Measurements from ENCODE around the gene EXOC6B.

EXOC6B gene

DNA sequence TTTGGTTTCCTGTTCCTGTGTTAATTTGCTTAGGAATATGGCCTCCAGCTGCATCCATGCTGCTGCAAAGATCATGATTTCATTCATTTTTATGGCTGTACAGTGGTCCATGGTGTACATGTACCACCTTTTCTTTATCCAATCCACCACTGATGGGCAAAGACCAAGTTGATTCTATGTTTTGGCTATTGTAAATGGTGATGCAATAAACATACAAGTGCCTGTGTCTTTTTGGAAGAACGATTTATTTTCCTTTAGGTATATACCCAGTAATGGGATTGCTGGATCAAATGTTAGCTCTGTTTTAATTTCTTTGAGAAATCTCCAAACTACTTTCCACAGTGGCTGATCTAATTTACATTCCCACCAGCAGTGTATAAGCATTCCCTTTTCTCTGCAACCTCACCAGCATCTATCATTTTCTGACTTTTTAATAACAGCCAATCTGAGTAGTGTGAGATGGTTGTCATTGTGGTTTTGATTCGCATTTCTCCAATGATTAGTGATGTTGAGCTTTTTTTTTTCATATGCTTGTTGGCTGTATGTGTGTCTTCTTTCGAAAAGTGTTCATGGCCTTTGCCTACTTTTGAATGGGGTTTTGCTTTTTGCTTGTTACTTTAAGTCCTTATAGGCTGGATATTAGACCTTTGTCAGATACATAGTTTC lies 19.4 kb downstream of the EXOC6B start:
- 0 out of 2 replicates have a peak, but pooled peaks cover 5% of the 10 kb centered on the region for H3K36me3 ChIP-seq (ENCODE audit: insufficient read depth, low read depth, low read length)
- no peaks in the 10 kb centered on the region for H3K27me3 ChIP-seq (ENCODE audit: insufficient read depth, low read length)
- H3K4me1 ChIP-seq (ENCODE audit: insufficient read depth, low read length), result no peaks in the 10 kb centered on the region
- H3K9ac ChIP-seq (ENCODE audit: low read depth, low read length), result no peak overlapping the region
- H3K4me3 ChIP-seq (ENCODE audit: low read length), result no peak overlapping the region
- H3K9me3 ChIP-seq (ENCODE audit: insufficient read depth, low read depth, low read length), result peaks cover 9% of the 10 kb centered on the region
- H3K27ac ChIP-seq (ENCODE audit: low read length), result no peak overlapping the region

DNA sequence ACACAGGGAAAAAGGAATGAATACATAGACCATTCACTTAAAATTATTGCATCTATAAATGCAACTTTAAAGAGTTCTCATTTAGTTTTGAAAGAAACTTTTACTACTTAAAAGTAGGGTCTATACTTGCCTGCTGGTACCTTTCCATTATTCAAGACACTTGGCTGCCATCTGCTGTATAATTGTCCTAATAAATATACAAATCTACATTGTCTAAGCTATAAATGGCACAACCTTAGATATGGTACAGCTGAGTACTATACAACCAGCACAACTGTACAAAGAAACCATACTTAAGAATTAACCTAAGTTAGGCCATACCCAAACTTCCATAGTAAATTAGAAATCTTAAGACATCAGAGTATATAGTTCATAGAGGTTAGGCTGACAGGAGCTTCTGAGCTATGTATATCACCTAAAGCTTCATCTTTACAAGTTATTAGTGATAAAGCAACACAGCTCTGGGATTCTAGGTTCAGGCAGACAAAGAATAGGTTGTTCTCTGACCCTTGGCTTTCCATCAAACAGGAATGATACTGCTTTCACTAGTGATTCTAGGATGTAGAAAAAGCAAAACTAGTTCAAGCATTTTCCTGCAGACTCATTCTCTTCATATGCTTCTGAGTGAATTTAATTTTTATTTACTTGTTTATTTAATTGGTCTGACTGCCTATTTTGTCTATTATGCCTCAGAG lies 22.1 kb downstream of the EXOC6B start:
- Histone ChIP-seq H3K4me1 (ENCODE audit: insufficient read depth, low read length) (no peaks in the 10 kb centered on the region), H3K27me3 (ENCODE audit: insufficient read depth, low read length) (no peaks in the 10 kb centered on the region), H3K9me3 (ENCODE audit: insufficient read depth, low read depth, low read length) (no peaks in the 10 kb centered on the region; the same call in 1 of the 2 replicates), H3K4me3 (ENCODE audit: low read length) (no peak overlapping the region), H3K27ac (ENCODE audit: low read length) (no peak overlapping the region), H3K36me3 (ENCODE audit: insufficient read depth, low read depth, low read length) (no peaks in the 10 kb centered on the region), H3K9ac (ENCODE audit: low read depth, low read length) (no peak overlapping the region)

DNA sequence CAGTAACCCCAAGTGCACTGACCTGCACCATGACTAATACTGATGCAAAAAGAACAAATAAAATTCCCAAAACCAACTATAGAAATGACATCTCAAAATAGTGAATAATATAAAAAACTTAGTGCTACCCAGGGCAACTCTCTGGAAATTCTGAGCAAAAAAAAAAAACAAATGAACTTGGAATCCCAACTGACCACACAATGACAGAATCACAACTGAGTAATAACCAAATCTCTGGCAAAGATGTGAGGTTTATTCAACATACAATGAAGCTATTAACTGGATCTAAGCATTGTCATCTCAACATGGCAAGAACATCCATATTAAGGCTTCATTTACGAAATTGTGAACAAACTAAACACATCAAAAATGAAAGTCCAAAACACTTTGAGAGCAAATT lies 22.7 kb downstream of the EXOC6B start:
- no peaks in the 10 kb centered on the region for H3K36me3 ChIP-seq (ENCODE audit: insufficient read depth, low read depth, low read length)
- no peak overlapping the region for H3K4me3 ChIP-seq (ENCODE audit: low read length)
- H3K4me1 ChIP-seq (ENCODE audit: insufficient read depth, low read length), result no peaks in the 10 kb centered on the region
- H3K9ac ChIP-seq (ENCODE audit: low read depth, low read length), result no peak overlapping the region
- H3K27me3 ChIP-seq (ENCODE audit: insufficient read depth, low read length), result no peaks in the 10 kb centered on the region
- H3K27ac ChIP-seq (ENCODE audit: low read length), result no peak overlapping the region
- no peaks in the 10 kb centered on the region for H3K9me3 ChIP-seq (ENCODE audit: insufficient read depth, low read depth, low read length)

DNA sequence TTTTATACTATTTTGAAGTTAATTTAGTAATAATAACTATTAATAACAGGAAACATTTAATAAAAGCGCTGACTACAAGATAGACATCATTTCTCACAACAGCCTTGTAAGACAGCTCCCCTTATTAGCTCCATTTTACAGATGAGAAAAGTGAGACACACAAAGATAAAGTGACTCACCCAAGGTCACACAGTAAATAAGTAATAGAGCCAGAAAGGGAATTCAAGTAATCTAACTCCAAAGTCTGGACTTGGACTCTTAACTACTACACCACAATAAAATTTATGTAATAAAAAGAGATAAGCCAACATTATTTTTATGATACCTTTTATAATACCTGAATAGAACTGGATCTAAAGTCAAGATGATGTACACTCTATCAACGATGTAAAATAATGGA lies 25.3 kb downstream of the EXOC6B start:
- no peak overlapping the region for H3K4me3 ChIP-seq (ENCODE audit: low read length)
- H3K9ac ChIP-seq (ENCODE audit: low read depth, low read length), result no peak overlapping the region
- H3K9me3 ChIP-seq (ENCODE audit: insufficient read depth, low read depth, low read length), result no peaks in the 10 kb centered on the region
- no peaks in the 10 kb centered on the region for H3K27me3 ChIP-seq (ENCODE audit: insufficient read depth, low read length)
- no peaks in the 10 kb centered on the region for H3K36me3 ChIP-seq (ENCODE audit: insufficient read depth, low read depth, low read length)
- no peaks in the 10 kb centered on the region for H3K4me1 ChIP-seq (ENCODE audit: insufficient read depth, low read length)
- no peak overlapping the region for H3K27ac ChIP-seq (ENCODE audit: low read length)

DNA sequence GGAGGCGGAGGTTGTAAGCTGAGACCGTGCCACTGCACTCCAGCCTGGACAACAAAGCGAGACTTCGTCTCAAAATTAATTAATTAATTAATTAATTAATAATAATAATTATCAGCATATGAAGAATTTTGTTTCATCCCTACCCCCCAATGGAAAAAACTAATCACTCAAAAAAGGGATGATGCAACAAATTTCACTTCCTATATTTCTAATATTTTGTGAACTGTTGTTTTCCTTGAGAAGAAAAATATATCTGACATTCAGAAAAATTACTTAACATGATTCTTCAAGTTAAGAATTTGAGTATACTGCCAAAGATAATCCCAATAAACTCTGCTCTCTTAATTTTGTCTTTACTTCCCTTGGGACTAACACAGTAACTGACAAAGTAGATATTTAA lies 28.1 kb downstream of the EXOC6B start:
- H3K36me3 ChIP-seq (ENCODE audit: insufficient read depth, low read depth, low read length), result no peaks in the 10 kb centered on the region
- H3K4me1 ChIP-seq (ENCODE audit: insufficient read depth, low read length), result no peaks in the 10 kb centered on the region; the same call in 1 of the 2 replicates
- H3K4me3 ChIP-seq (ENCODE audit: low read length), result no peak overlapping the region
- no peak overlapping the region for H3K9ac ChIP-seq (ENCODE audit: low read depth, low read length)
- no peak overlapping the region for H3K27ac ChIP-seq (ENCODE audit: low read length)
- H3K27me3 ChIP-seq (ENCODE audit: insufficient read depth, low read length), result no peaks in the 10 kb centered on the region
- no peaks in the 10 kb centered on the region for H3K9me3 ChIP-seq (ENCODE audit: insufficient read depth, low read depth, low read length)

DNA sequence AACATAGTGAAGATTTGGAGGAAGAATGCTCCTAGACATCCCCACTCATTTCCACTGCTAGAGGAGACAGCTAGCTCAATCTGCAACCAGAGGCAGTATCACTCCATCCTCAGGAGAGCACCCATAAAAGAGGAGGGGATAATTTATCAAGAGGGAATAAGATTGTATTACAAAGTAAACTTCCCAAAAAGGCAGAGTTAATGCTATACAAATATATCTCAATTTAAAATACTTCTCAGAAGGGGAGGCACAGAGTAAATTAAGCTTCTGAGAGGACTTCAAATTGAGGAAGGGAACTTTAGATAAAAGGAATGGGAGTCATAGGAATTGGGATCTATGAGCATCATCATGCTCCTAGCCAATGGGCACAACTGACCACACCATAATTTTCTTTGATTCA lies 29.1 kb downstream of the EXOC6B start:
- no peaks in the 10 kb centered on the region for H3K36me3 ChIP-seq (ENCODE audit: insufficient read depth, low read depth, low read length)

DNA sequence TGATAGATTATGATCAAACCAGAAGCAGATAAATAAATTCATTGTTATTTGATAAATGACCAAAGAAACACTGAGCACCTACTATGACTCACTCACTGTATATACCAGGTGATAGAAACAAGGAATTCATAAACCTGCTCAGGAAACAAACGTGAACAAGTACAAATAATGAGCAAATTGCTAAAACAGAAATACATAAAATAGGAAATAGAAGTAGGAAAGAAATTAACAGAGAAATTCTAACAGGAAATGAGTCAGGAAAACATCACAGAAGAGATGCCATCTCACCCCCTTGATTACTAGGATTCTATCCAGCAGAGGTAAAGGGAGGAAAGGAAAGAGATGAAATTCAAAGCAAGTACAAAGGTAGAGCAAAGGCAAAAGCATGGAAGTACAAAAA lies 31.3 kb downstream of the EXOC6B start:
- Histone ChIP-seq H3K27me3 (ENCODE audit: insufficient read depth, low read length) (no peaks in the 10 kb centered on the region), H3K4me3 (ENCODE audit: low read length) (no peak overlapping the region), H3K9ac (ENCODE audit: low read depth, low read length) (0 out of 2 replicates have a peak overlapping the region, but pooled peaks have one; percentile 29), H3K9me3 (ENCODE audit: insufficient read depth, low read depth, low read length) (no peaks in the 10 kb centered on the region), H3K36me3 (ENCODE audit: insufficient read depth, low read depth, low read length) (no peaks in the 10 kb centered on the region), H3K27ac (ENCODE audit: low read length) (no peak overlapping the region), H3K4me1 (ENCODE audit: insufficient read depth, low read length) (no peaks in the 10 kb centered on the region; the same call in 1 of the 2 replicates)

More for the DNA sequence above, 29.1 kb downstream of the EXOC6B start:
- H3K27ac ChIP-seq (ENCODE audit: low read length), result no peak overlapping the region
- no peak overlapping the region for H3K4me3 ChIP-seq (ENCODE audit: low read length)
- H3K9me3 ChIP-seq (ENCODE audit: insufficient read depth, low read depth, low read length), result no peaks in the 10 kb centered on the region
- no peaks in the 10 kb centered on the region for H3K27me3 ChIP-seq (ENCODE audit: insufficient read depth, low read length)
- H3K9ac ChIP-seq (ENCODE audit: low read depth, low read length), result no peak overlapping the region
- H3K4me1 ChIP-seq (ENCODE audit: insufficient read depth, low read length), result no peaks in the 10 kb centered on the region; the same call in 1 of the 2 replicates

DNA sequence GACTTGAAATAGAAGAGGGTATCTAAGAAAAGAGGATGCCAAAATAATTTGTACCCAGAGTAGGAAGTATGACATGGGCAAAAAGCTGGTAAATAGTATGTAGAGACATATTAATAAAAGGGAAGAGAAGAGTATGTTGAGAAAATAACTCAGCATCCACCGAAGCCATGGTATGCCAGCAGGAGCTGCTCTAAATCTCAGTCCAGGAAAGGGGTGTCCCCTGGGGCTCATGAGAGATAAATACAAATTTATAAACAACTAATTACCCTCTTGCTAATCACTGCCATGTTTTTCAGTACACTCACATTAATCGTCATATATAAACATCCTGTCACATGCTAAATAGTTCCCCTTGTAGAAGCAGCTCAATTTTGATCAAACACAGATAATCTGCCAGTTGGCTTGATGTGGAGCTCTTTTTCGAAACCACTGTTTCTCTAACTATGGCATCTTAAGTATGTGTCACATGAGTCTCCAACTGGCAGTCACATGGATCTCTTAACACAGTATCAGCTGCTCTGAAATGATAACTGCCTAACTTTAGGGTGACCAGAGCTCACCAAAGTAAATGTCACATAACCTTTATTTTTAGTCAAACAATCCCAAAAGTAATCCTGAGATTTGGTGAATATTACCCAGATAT lies 31.9 kb downstream of the EXOC6B start:
- Histone ChIP-seq H3K9ac (ENCODE audit: low read depth, low read length) (no peak overlapping the region), H3K36me3 (ENCODE audit: insufficient read depth, low read depth, low read length) (no peaks in the 10 kb centered on the region), H3K4me1 (ENCODE audit: insufficient read depth, low read length) (no peaks in the 10 kb centered on the region; the same call in 1 of the 2 replicates), H3K4me3 (ENCODE audit: low read length) (no peak overlapping the region), H3K9me3 (ENCODE audit: insufficient read depth, low read depth, low read length) (no peaks in the 10 kb centered on the region), H3K27ac (ENCODE audit: low read length) (no peak overlapping the region), H3K27me3 (ENCODE audit: insufficient read depth, low read length) (no peaks in the 10 kb centered on the region)

DNA sequence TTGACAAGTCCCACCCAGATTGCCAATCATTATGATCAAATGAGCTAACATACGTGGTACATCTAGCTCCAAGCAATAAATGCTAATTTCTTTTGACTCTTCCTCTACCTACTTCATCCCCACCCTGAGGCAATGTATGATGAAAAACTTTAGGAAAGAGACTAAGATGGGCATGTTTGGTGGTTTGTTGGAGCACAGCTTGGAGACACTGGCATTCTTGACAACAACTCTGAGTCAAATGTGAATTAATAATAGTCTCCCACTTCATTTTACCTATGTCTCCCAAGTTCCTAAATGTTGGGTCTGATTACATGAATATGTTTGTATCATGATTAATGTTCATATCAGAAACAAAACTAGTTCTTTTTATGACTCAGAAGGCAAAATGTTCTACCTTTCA lies 36.6 kb downstream of the EXOC6B start:
- Histone ChIP-seq H3K9me3 (ENCODE audit: insufficient read depth, low read depth, low read length) (no peaks in the 10 kb centered on the region), H3K4me3 (ENCODE audit: low read length) (no peak overlapping the region), H3K27ac (ENCODE audit: low read length) (no peak overlapping the region), H3K9ac (ENCODE audit: low read depth, low read length) (no peak overlapping the region), H3K4me1 (ENCODE audit: insufficient read depth, low read length) (no peaks in the 10 kb centered on the region; the same call in 1 of the 2 replicates), H3K36me3 (ENCODE audit: insufficient read depth, low read depth, low read length) (no peaks in the 10 kb centered on the region), H3K27me3 (ENCODE audit: insufficient read depth, low read length) (no peaks in the 10 kb centered on the region)

DNA sequence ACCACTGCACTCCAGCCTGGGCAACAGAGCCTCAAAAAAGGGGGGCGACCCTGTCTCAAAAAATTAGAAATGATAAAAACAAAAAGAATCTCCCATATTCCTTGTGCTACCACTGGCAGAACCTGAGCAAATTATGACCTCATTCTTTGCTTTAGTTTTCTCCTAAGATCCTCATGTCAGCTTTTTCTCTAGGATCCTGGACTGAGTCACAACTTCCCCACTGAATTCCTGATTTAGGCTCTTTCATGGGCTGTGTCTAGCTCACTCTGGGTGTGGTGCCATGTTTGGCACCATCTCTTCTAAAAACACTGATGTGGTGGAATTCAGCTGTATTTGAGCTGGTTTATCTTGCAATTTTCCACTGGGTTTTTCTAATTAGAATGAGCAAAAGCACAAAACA lies 37.1 kb downstream of the EXOC6B start:
- Histone ChIP-seq H3K9me3 (ENCODE audit: insufficient read depth, low read depth, low read length) (no peaks in the 10 kb centered on the region), H3K4me3 (ENCODE audit: low read length) (no peak overlapping the region), H3K4me1 (ENCODE audit: insufficient read depth, low read length) (no peaks in the 10 kb centered on the region), H3K27me3 (ENCODE audit: insufficient read depth, low read length) (no peaks in the 10 kb centered on the region), H3K36me3 (ENCODE audit: insufficient read depth, low read depth, low read length) (no peaks in the 10 kb centered on the region; the same call in 1 of the 2 replicates), H3K9ac (ENCODE audit: low read depth, low read length) (no peak overlapping the region), H3K27ac (ENCODE audit: low read length) (no peak overlapping the region)

DNA sequence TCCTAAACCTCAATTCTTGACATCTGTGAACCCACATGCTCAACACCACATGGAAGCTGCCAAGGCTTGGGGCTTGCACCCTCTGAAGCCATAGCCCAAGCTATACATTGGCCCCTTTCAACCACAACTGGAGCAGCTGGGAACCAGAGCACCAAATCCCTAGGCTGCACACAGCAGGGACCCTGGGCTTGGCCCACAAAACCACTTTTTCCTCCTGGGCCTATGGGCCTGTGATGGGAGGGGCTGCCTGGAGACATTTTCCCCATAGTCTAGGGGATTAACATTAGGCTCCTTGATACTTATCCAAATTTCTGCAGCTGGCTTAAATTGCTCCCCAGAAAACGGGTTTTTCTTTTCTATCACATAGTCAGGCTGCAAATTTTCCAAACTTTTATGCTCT lies 40.3 kb downstream of the EXOC6B start:
- H3K27me3 ChIP-seq (ENCODE audit: insufficient read depth, low read length), result no peaks in the 10 kb centered on the region
- no peak overlapping the region for H3K4me3 ChIP-seq (ENCODE audit: low read length)
- H3K27ac ChIP-seq (ENCODE audit: low read length), result no peak overlapping the region
- no peaks in the 10 kb centered on the region for H3K4me1 ChIP-seq (ENCODE audit: insufficient read depth, low read length)
- H3K36me3 ChIP-seq (ENCODE audit: insufficient read depth, low read depth, low read length), result no peaks in the 10 kb centered on the region; the same call in 1 of the 2 replicates
- H3K9ac ChIP-seq (ENCODE audit: low read depth, low read length), result no peak overlapping the region
- H3K9me3 ChIP-seq (ENCODE audit: insufficient read depth, low read depth, low read length), result no peaks in the 10 kb centered on the region

DNA sequence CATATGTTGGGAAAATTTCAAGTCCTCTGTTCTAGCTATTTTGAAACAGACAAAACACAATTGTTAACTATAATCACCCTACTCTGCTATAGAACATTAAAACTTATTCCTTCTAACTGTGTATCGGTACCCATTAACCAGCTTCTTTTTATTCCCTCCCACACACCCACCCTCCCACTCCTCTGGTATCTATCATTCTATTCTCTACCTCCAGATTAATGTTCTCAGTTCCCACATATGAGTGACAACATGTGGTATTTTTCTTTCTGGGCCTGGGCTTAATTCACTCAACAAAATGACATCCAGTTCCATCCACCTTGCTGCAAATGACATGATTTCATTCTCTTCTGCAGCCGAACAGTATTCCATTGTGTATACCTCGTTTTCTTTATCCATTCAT lies 43.3 kb downstream of the EXOC6B start:
- Histone ChIP-seq H3K27ac (ENCODE audit: low read length) (no peak overlapping the region), H3K9ac (ENCODE audit: low read depth, low read length) (no peak overlapping the region), H3K27me3 (ENCODE audit: insufficient read depth, low read length) (no peaks in the 10 kb centered on the region)

More for the DNA sequence above, 43.3 kb downstream of the EXOC6B start:
- Histone ChIP-seq H3K4me1 (ENCODE audit: insufficient read depth, low read length) (no peaks in the 10 kb centered on the region), H3K4me3 (ENCODE audit: low read length) (no peak overlapping the region), H3K9me3 (ENCODE audit: insufficient read depth, low read depth, low read length) (no peaks in the 10 kb centered on the region), H3K36me3 (ENCODE audit: insufficient read depth, low read depth, low read length) (no peaks in the 10 kb centered on the region; the same call in 1 of the 2 replicates)

Measured in iPS-20b (cell line).